A673 (cell line): Measurements from ENCODE around the gene CAPZA2.

Source experiments
- CTCF ChIP-seq: fragments of 300-800, 200-600 bp; sonication (generic); conservative IDR thresholded peaks from 2 replicates; pipeline ENCODE4 v1.5.1; 2017; ENCODE audit warnings: low read depth, mild to moderate bottlenecking, antibody characterized with exemption, low read length, moderate library complexity, mixed read lengths
- EZH2 ChIP-seq: fragments of 200-600 bp; sonication (generic); IDR thresholded peaks from 2 replicates; pipeline ENCODE4 v1.6.1; 2017; ENCODE audit warnings: borderline replicate concordance, low read depth, mild to moderate bottlenecking, mixed read lengths, antibody characterized with exemption, low read length; ENCODE audit not compliant: poor library complexity, severe bottlenecking

DNA sequence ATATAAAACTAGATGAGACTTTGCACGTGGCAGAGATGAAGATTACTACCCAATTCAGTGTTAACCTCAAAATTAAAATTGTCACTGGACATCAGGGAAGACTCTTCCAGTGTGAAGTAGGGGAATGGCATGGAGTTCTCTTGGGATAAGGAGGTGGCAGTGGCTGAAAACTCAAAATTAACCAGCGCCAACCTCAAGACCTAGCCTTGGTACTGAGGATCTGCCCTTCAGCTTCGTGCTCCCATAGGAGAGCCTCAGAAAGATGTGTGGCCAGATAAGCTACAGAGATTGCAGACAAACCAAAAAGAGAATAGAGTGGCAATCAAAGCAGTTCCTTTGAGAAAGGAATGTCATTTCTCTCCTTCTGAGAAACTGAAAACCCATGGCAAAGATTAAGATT, 47.3 kb upstream of the CAPZA2 start:
- TF ChIP-seq CTCF, result no peak
- no peak for TF ChIP-seq EZH2
